Daoy (cell line): Measurements from ENCODE around the gene TTC31. TPM values are rescaled to one million over a fixed set of nuclear protein-coding genes. Genes with fewer than 3 reads are reported as not detected.

Experiments
- DNase-seq: peaks from one replicate; pipeline ENCODE4 v3.0.0-alpha.2; 2015; ENCODE audit warnings: low read depth
- total RNA-seq: library from RNA; depleted of rRNA; stranded (reverse); fragments of >200 nt; shearing (Covaris generic); gene quantifications from 2 replicates; pipeline ENCODE4 v1.2.3, GENCODE V29; 2014

Gene TTC31
- total RNA-seq, 1 experiment from 2014 or later, result 26.3 TPM

GRCh38 chr2:74504591-74504990 is 21.7 kb downstream of the TTC31 start:
- no peak for DNase-seq

- no peak for DNase-seq
Observed at GRCh38 chr2:74505448-74506246, 22.8 kb downstream of the TTC31 start.

GRCh38 chr2:74507145-74507925 is 24.5 kb downstream of the TTC31 start, which contains the start of gene PCGF1:
TSS of gene PCGF1 (minus strand) at chr2:74507695. CDS start at chr2:74507668, 27 bp downstream.
- DNase-seq, result peak; percentile 98

- DNase-seq, result peak; percentile 40
Observed at GRCh38 chr2:74507926-74508520, 25.1 kb downstream of the TTC31 start.

- DNase-seq, result no peak
Observed at GRCh38 chr2:74510272-74510671, 27.4 kb downstream of the TTC31 start.

GRCh38 chr2:74511104-74511989 is 28.5 kb downstream of the TTC31 start:
- peak; percentile 41 for DNase-seq

- DNase-seq, result no peak
Observed at GRCh38 chr2:74512744-74513604, 30.1 kb downstream of the TTC31 start.

GRCh38 chr2:74513605-74514367 is 30.9 kb downstream of the TTC31 start:
- DNase-seq, result peak; percentile 43

GRCh38 chr2:74514368-74515270 is 31.7 kb downstream of the TTC31 start, which contains the start of gene TLX2:
TSS of gene TLX2 (plus strand) at chr2:74514450. CDS start at chr2:74514807, 357 bp downstream.
- DNase-seq, result no peak

- no peak for DNase-seq
Observed at GRCh38 chr2:74515271-74515980, 32.5 kb downstream of the TTC31 start.

- no peak for DNase-seq
Observed at GRCh38 chr2:74515981-74516633, 33.2 kb downstream of the TTC31 start.

GRCh38 chr2:74516650-74517049 is 33.8 kb downstream of the TTC31 start:
- DNase-seq, result no peak

- DNase-seq, result no peak
Observed at GRCh38 chr2:74522516-74522915, 39.6 kb downstream of the TTC31 start.

GRCh38 chr2:74524005-74524404 is 41.1 kb downstream of the TTC31 start:
- no peak for DNase-seq

GRCh38 chr2:74524955-74525716 is 42.3 kb downstream of the TTC31 start:
- no peak for DNase-seq
